Measurements from ENCODE around the gene INTS1.
A peak's percentile ranks its signal among the peaks of the same experiment; 100 is the strongest.

INTS1 gene

GRCh38 chr7:1537535-1538412 lies 33.6 kb upstream of the INTS1 start:
- H3K4me1 ChIP-seq (ENCODE audit: insufficient read depth, low read length): peaks cover 61% of the 10 kb centered on the region
- H2AFZ ChIP-seq (ENCODE audit: low read depth, low read length): no peak overlapping the region

GRCh38 chr7:1536743-1537534 lies 32.8 kb upstream of the INTS1 start:
- no peak overlapping the region for H2AFZ ChIP-seq (ENCODE audit: low read depth, low read length)
- H3K4me3 ChIP-seq (ENCODE audit: low read length): peak overlapping the region; percentile 21
- H3K4me1 ChIP-seq (ENCODE audit: insufficient read depth, low read length): peaks cover 69% of the 10 kb centered on the region
- H3K36me3 ChIP-seq (ENCODE audit: insufficient read depth, low read length): peaks cover 15% of the 10 kb centered on the region
- no peaks in the 10 kb centered on the region for H3K27me3 ChIP-seq (ENCODE audit: insufficient read depth, low read length)
- no peaks in the 10 kb centered on the region for H3K9me3 ChIP-seq (ENCODE audit: low read length)

More at GRCh38 chr7:1537535-1538412, 33.6 kb upstream of the INTS1 start:
- H3K4me3 ChIP-seq (ENCODE audit: low read length): peak overlapping the region; percentile 18
- H3K27me3 ChIP-seq (ENCODE audit: insufficient read depth, low read length): no peaks in the 10 kb centered on the region
- peaks cover 15% of the 10 kb centered on the region for H3K36me3 ChIP-seq (ENCODE audit: insufficient read depth, low read length)
- H3K9me3 ChIP-seq (ENCODE audit: low read length): no peaks in the 10 kb centered on the region

- Histone ChIP-seq H3K9me3 (ENCODE audit: low read length) (no peaks in the 10 kb centered on the region), H3K27me3 (ENCODE audit: insufficient read depth, low read length) (no peaks in the 10 kb centered on the region), H3K36me3 (ENCODE audit: insufficient read depth, low read length) (peaks cover 14% of the 10 kb centered on the region), H3K4me1 (ENCODE audit: insufficient read depth, low read length) (peaks cover 74% of the 10 kb centered on the region), H2AFZ (ENCODE audit: low read depth, low read length) (no peak overlapping the region), H3K4me3 (ENCODE audit: low read length) (no peak overlapping the region)
Observed at GRCh38 chr7:1536455-1536742, 32.2 kb upstream of the INTS1 start.

GRCh38 chr7:1535701-1536454 lies 31.7 kb upstream of the INTS1 start:
- peaks cover 9% of the 10 kb centered on the region for H3K36me3 ChIP-seq (ENCODE audit: insufficient read depth, low read length)
- no peak overlapping the region for H2AFZ ChIP-seq (ENCODE audit: low read depth, low read length)
- no peaks in the 10 kb centered on the region for H3K27me3 ChIP-seq (ENCODE audit: insufficient read depth, low read length)
- H3K4me1 ChIP-seq (ENCODE audit: insufficient read depth, low read length): peaks cover 76% of the 10 kb centered on the region
- H3K9me3 ChIP-seq (ENCODE audit: low read length): no peaks in the 10 kb centered on the region
- no peak overlapping the region for H3K4me3 ChIP-seq (ENCODE audit: low read length)

GRCh38 chr7:1535100-1535458 lies 30.9 kb upstream of the INTS1 start:
- H3K36me3 ChIP-seq (ENCODE audit: insufficient read depth, low read length): peaks cover 4% of the 10 kb centered on the region
- H3K4me1 ChIP-seq (ENCODE audit: insufficient read depth, low read length): peaks cover 76% of the 10 kb centered on the region
- H3K27me3 ChIP-seq (ENCODE audit: insufficient read depth, low read length): no peaks in the 10 kb centered on the region
- no peak overlapping the region for H3K4me3 ChIP-seq (ENCODE audit: low read length)
- no peak overlapping the region for H2AFZ ChIP-seq (ENCODE audit: low read depth, low read length)
- no peaks in the 10 kb centered on the region for H3K9me3 ChIP-seq (ENCODE audit: low read length)

- Histone ChIP-seq H3K9me3 (ENCODE audit: low read length) (no peaks in the 10 kb centered on the region), H3K27me3 (ENCODE audit: insufficient read depth, low read length) (no peaks in the 10 kb centered on the region), H2AFZ (ENCODE audit: low read depth, low read length) (no peak overlapping the region), H3K4me3 (ENCODE audit: low read length) (no peak overlapping the region), H3K4me1 (ENCODE audit: insufficient read depth, low read length) (peaks cover 76% of the 10 kb centered on the region), H3K36me3 (ENCODE audit: insufficient read depth, low read length) (peaks cover 2% of the 10 kb centered on the region)
Observed at GRCh38 chr7:1534330-1535099, 30.3 kb upstream of the INTS1 start.

GRCh38 chr7:1533547-1534329 lies 29.5 kb upstream of the INTS1 start:
- H3K4me3 ChIP-seq (ENCODE audit: low read length): no peak overlapping the region
- H3K27me3 ChIP-seq (ENCODE audit: insufficient read depth, low read length): no peaks in the 10 kb centered on the region
- peaks cover 70% of the 10 kb centered on the region for H3K4me1 ChIP-seq (ENCODE audit: insufficient read depth, low read length)
- no peak overlapping the region for H2AFZ ChIP-seq (ENCODE audit: low read depth, low read length)
- H3K9me3 ChIP-seq (ENCODE audit: low read length): no peaks in the 10 kb centered on the region
- H3K36me3 ChIP-seq (ENCODE audit: insufficient read depth, low read length): no peaks in the 10 kb centered on the region

- H3K4me3 ChIP-seq (ENCODE audit: low read length): no peak overlapping the region
- no peaks in the 10 kb centered on the region for H3K36me3 ChIP-seq (ENCODE audit: insufficient read depth, low read length)
- H2AFZ ChIP-seq (ENCODE audit: low read depth, low read length): no peak overlapping the region
- H3K27me3 ChIP-seq (ENCODE audit: insufficient read depth, low read length): no peaks in the 10 kb centered on the region
- peaks cover 64% of the 10 kb centered on the region for H3K4me1 ChIP-seq (ENCODE audit: insufficient read depth, low read length)
- no peaks in the 10 kb centered on the region for H3K9me3 ChIP-seq (ENCODE audit: low read length)
Observed at GRCh38 chr7:1533255-1533546, 29.0 kb upstream of the INTS1 start.

GRCh38 chr7:1532456-1533254 lies 28.5 kb upstream of the INTS1 start:
- H3K4me3 ChIP-seq (ENCODE audit: low read length): peak overlapping the region; percentile 47
- H3K27me3 ChIP-seq (ENCODE audit: insufficient read depth, low read length): no peaks in the 10 kb centered on the region
- H3K4me1 ChIP-seq (ENCODE audit: insufficient read depth, low read length): peaks cover 59% of the 10 kb centered on the region
- H2AFZ ChIP-seq (ENCODE audit: low read depth, low read length): no peak overlapping the region
- no peaks in the 10 kb centered on the region for H3K36me3 ChIP-seq (ENCODE audit: insufficient read depth, low read length)
- H3K9me3 ChIP-seq (ENCODE audit: low read length): no peaks in the 10 kb centered on the region

GRCh38 chr7:1531979-1532455 lies 27.8 kb upstream of the INTS1 start:
- Histone ChIP-seq H3K4me1 (ENCODE audit: insufficient read depth, low read length) (peaks cover 52% of the 10 kb centered on the region), H2AFZ (ENCODE audit: low read depth, low read length) (no peak overlapping the region), H3K27me3 (ENCODE audit: insufficient read depth, low read length) (peaks cover under 1% of the 10 kb centered on the region), H3K4me3 (ENCODE audit: low read length) (peak overlapping the region; percentile 47), H3K36me3 (ENCODE audit: insufficient read depth, low read length) (no peaks in the 10 kb centered on the region), H3K9me3 (ENCODE audit: low read length) (no peaks in the 10 kb centered on the region)

- H3K9me3 ChIP-seq (ENCODE audit: low read length): no peaks in the 10 kb centered on the region
- peaks cover 6% of the 10 kb centered on the region for H3K27me3 ChIP-seq (ENCODE audit: insufficient read depth, low read length)
- no peaks in the 10 kb centered on the region for H3K36me3 ChIP-seq (ENCODE audit: insufficient read depth, low read length)
- H3K4me1 ChIP-seq (ENCODE audit: insufficient read depth, low read length): peaks cover 46% of the 10 kb centered on the region
- peak overlapping the region; percentile 47 for H3K4me3 ChIP-seq (ENCODE audit: low read length)
- no peak overlapping the region for H2AFZ ChIP-seq (ENCODE audit: low read depth, low read length)
Observed at GRCh38 chr7:1531263-1531978, 27.2 kb upstream of the INTS1 start.

Data from neuron (in vitro differentiated cells).